Type B pancreatic cell (in vitro differentiated cells): ENCODE data around the gene TOR1B. TPM values are rescaled to one million over a fixed set of nuclear protein-coding genes. Genes with fewer than 3 reads are reported as not detected.
A peak's percentile ranks its signal among the peaks of the same experiment; 100 is the strongest.

ENCODE experiments used
- DNase-seq: peaks from one replicate; pipeline ENCODE4 v3.0.0; 2021; ENCODE audit warnings: mixed read lengths; ENCODE audit not compliant: unreplicated experiment; ENCODE audit errors: extremely low spot score
- H3K27ac Mint-ChIP-seq: 2 replicates; pipeline ENCODE4 v1.8.0; 2021; ENCODE audit warnings: mild to moderate bottlenecking, mixed read lengths
- H3K27me3 Mint-ChIP-seq: 2 replicates; pipeline ENCODE4 v1.8.0; 2021; ENCODE audit warnings: mixed read lengths
- H3K36me3 Mint-ChIP-seq: 2 replicates; pipeline ENCODE4 v1.8.0; 2021; ENCODE audit warnings: mixed read lengths
- H3K4me1 Mint-ChIP-seq: one replicate; pipeline ENCODE4 v1.8.0; 2021; ENCODE audit warnings: mixed read lengths; ENCODE audit not compliant: unreplicated experiment
- H3K4me3 Mint-ChIP-seq: 2 replicates; pipeline ENCODE4 v1.8.0; 2021; ENCODE audit warnings: mild to moderate bottlenecking, mixed read lengths
- H3K9me3 Mint-ChIP-seq: 2 replicates; pipeline ENCODE4 v1.8.0; 2021; ENCODE audit warnings: mixed read lengths
- total RNA-seq: library from RNA; stranded (reverse); gene quantifications from 2 replicates; pipeline ENCODE4 v1.2.1, GENCODE V29; 2021; ENCODE audit warnings: low replicate concordance
- TF ChIP-seq, protein P1 (sequence below): fragments of 200-600 bp; sonication (generic); conservative IDR thresholded peaks from 2 replicates; pipeline ENCODE4 v1.5.0; 2021; ENCODE audit warnings: antibody characterized with exemption, mild to moderate bottlenecking

The TOR1B gene
- total RNA-seq, 1 donor from 2014 or later: 23.5 TPM

DNA sequence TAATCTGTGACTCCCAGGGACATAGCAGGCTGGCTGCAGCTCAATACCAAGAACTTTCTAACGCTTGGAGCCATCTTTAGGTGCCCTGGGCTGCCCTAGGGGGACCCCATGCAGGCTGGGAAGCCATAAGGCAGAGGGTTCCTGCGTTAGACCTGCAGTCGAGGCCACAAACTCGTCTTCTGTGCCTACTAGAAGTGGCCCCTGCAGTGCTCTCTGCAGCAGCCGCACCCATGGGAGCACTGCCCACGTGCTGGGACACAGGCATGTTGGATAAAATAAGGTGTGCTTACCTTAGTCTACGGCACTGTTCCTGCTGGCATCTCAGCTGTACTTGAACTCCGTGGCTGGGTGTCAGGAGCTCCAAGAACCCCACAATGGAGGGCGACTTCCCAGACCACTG is 9.4 kb downstream of the TOR1B start:
- no peak overlapping the region for H3K27ac Mint-ChIP-seq

DNA sequence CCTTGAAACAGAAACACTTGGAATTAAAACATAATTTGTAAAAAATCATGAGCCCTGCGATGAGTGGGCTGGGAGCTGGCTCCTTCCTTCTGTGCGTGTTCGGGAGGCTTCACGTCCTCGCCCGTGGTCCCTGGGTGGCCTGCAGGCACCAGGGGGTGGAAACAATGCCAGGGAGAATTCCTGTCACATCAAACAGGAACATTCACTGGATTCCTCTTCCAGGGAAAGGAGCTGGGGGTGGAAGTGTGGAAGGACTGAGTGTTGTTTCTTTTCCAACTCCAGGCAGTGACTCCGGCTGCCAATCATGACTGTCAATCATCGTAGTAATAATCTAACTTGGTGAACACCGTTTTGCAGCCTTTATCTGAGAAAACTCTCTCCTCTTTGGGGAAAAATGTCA is 10.7 kb downstream of the TOR1B start:
- H3K4me3 Mint-ChIP-seq: no peak overlapping the region
- DNase-seq: no peak
- no peaks in the 10 kb centered on the region for H3K27me3 Mint-ChIP-seq
- peaks cover 18% of the 10 kb centered on the region for H3K36me3 Mint-ChIP-seq
- no peak overlapping the region for H3K27ac Mint-ChIP-seq
- TF ChIP-seq, protein P1, sequence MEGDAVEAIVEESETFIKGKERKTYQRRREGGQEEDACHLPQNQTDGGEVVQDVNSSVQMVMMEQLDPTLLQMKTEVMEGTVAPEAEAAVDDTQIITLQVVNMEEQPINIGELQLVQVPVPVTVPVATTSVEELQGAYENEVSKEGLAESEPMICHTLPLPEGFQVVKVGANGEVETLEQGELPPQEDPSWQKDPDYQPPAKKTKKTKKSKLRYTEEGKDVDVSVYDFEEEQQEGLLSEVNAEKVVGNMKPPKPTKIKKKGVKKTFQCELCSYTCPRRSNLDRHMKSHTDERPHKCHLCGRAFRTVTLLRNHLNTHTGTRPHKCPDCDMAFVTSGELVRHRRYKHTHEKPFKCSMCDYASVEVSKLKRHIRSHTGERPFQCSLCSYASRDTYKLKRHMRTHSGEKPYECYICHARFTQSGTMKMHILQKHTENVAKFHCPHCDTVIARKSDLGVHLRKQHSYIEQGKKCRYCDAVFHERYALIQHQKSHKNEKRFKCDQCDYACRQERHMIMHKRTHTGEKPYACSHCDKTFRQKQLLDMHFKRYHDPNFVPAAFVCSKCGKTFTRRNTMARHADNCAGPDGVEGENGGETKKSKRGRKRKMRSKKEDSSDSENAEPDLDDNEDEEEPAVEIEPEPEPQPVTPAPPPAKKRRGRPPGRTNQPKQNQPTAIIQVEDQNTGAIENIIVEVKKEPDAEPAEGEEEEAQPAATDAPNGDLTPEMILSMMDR: no peak
- no peaks in the 10 kb centered on the region for H3K9me3 Mint-ChIP-seq
- H3K4me1 Mint-ChIP-seq: peaks cover 4% of the 10 kb centered on the region

More for the DNA sequence above, 9.4 kb downstream of the TOR1B start:
- H3K4me1 Mint-ChIP-seq: peaks cover 4% of the 10 kb centered on the region
- H3K36me3 Mint-ChIP-seq: peaks cover 15% of the 10 kb centered on the region
- H3K9me3 Mint-ChIP-seq: no peaks in the 10 kb centered on the region
- no peak overlapping the region for H3K4me3 Mint-ChIP-seq
- H3K27me3 Mint-ChIP-seq: no peaks in the 10 kb centered on the region
- DNase-seq: no peak
- TF ChIP-seq, protein P1: no peak

DNA sequence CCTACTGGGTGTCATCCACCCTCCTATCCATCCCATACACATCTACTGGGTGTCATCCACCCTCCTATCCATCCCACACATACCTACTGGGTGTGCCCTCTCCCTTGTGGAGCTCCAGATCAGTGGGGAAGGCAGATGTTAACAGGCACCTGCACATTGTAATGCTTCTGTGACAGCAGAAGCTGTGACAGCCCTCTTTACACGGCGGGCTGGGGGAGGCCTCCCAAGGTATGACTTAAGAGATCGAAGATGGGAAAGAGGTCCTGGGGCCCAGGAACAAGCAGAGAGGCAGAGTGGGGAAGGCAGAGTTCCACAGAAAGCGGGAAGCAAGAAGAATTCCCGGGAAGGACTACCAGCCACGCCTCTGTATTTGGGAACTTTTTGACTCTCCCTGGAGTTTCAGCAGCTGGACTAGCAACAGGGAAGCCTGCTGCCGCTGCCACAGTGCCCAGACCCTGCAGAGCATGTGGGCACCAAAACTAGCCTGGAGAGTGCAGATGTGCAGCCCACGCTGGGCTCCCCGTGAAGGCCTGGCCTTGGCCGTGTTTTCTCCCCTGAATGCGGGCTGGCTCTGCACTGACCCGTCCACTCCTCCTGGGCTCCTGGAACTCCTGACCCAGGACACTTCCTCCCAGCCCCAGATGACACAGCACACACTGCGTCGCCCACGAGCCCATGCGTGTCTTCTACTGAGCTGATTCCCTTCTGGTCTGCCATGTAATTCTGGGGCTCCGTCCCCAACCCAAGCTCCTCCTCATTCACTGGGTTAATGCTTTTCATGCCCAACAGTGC is 11.6 kb downstream of the TOR1B start:
- H3K4me3 Mint-ChIP-seq: no peak overlapping the region
- no peak for DNase-seq
- H3K9me3 Mint-ChIP-seq: no peaks in the 10 kb centered on the region
- TF ChIP-seq, protein P1: no peak
- no peaks in the 10 kb centered on the region for H3K27me3 Mint-ChIP-seq
- H3K36me3 Mint-ChIP-seq: peaks cover 18% of the 10 kb centered on the region
- H3K27ac Mint-ChIP-seq: no peak overlapping the region
- peaks cover 4% of the 10 kb centered on the region for H3K4me1 Mint-ChIP-seq

DNA sequence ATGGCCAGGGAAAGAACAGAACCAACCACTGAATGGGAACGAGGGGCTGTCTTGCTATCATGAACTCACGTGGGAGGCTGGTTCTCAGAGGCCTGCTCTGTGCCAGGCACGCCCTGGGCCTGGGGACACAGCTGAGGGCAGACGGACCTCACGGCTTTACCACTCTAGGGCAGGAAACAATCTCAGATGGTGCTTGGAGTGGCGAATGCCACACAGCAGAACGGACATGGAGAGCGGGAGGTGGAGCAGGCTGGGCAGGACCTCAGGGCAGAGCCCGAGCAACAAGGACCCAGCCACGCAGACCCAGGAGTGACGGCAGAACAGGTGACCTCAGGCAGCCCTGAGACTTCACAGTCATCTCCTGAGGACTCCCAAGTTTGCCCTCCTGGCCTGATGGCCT is 12.3 kb downstream of the TOR1B start:
- DNase-seq: no peak
- Mint-ChIP-seq H3K9me3 (no peaks in the 10 kb centered on the region), H3K4me1 (peaks cover 4% of the 10 kb centered on the region), H3K36me3 (peaks cover 18% of the 10 kb centered on the region), H3K27ac (peak overlapping the region; percentile 13), H3K27me3 (no peaks in the 10 kb centered on the region), H3K4me3 (no peak overlapping the region)
- TF ChIP-seq, protein P1: no peak

DNA sequence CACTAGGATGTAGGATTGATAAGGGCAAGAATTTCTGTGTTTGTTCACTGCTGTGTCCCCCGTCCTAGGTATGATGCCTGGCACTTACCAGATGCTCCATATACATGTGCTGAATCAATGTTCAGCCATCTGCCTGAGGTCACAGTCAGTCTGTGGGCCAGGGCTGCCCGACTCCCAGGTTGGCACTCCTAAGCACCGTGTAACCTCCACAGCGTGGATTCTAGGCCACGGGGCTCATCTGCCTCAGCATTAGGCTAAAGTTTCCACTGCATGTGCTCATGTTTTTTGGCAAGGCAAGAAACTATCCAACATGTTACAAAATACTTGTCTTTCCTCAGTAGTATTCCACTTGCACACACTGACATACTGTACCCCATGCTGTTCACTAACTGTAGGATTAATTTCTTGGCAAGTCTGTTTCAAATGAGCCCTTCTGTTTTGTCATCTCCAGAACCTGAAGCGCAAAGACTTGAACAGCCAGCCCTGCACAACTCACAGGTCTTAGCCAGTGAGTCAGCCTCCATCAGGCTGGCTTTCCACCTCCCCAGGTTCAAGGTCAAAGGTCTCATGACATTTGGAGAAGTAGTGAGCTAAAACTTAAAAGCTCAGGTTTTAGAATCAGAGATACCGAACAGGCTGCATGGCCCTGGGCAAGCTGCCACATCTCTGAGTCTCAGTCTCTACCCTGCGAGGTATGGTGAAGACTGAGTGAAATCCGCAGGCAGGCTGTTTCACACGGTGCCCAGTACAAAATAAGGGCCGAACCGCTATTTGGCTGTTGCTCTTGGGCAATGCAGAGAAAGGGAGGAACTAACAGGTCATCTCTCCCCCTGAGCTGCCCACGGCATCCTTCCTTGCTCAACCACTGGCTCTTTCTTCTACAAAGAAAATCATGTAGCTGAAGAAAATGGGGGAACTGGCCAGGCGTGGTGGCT is 13.8 kb downstream of the TOR1B start:
- Mint-ChIP-seq H3K4me1 (no peaks in the 10 kb centered on the region), H3K27ac (no peak overlapping the region), H3K4me3 (no peak overlapping the region), H3K9me3 (no peaks in the 10 kb centered on the region), H3K27me3 (no peaks in the 10 kb centered on the region), H3K36me3 (peaks cover 15% of the 10 kb centered on the region)
- TF ChIP-seq, protein P1: no peak
- no peak for DNase-seq
